ENCODE results near the gene HSD17B12.

DNA sequence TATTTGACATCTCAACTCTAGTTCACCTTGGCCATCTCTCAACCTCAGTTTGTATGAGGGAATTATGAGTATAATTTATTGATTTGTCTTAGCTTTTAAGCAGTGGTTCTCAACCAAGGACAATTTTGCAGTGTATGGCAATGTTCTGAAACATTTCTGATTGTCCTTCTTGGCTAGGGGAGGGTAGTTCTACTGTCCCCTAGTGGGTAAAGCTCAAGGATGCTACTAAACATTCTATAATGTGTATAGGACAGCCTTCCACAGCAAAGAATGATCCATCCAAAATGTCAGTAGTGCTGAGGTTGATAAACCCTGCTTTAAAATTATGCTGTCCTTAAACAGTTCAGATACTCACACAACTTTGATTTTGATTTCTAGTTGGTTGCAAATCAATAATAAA lies 122.0 kb downstream of the HSD17B12 start:
- no peak for TF ChIP-seq POLR2A (IDR thresholded peaks at IDR 0.05; ENCODE audit: low read depth, low read length)
- no peak for TF ChIP-seq POLR2AphosphoS5 (IDR thresholded peaks at IDR 0.05; ENCODE audit: low read depth, low read length)
